ENCODE results near the gene C19orf53. TPM values are rescaled to one million over a fixed set of nuclear protein-coding genes. Genes with fewer than 3 reads are reported as not detected.

C19orf53 gene
- total RNA-seq, 4 donors from 2014 or later, result 114 to 129 (median 120) TPM

- intact Hi-C loops (cut with DNase I), result loop anchor here (5.0 kb wide), 1 partner anchor 38 kb away; no protein-coding TSS in a partner anchor
- no peaks in the 10 kb centered on the region for H3K9me3 ChIP-seq
- 86 to 87% methylated on average over 1 to 13 of the region's 22 CpGs for WGBS, 2 donors
- DNase-seq, result no peak
- H3K27ac ChIP-seq, result no peak overlapping the region
- H3K4me3 ChIP-seq, result no peak overlapping the region
- peaks cover 23 to 63% (median 40%) of the 10 kb centered on the region in 3 donors for H3K4me1 ChIP-seq
- no peaks in the 10 kb centered on the region for H3K27me3 ChIP-seq
- peaks cover 0 to 24% (median 0%) of the 10 kb centered on the region in 3 donors for H3K36me3 ChIP-seq
- TF ChIP-seq POLR2A (IDR thresholded peaks at IDR 0.05), result no peak
- TF ChIP-seq, protein P1, sequence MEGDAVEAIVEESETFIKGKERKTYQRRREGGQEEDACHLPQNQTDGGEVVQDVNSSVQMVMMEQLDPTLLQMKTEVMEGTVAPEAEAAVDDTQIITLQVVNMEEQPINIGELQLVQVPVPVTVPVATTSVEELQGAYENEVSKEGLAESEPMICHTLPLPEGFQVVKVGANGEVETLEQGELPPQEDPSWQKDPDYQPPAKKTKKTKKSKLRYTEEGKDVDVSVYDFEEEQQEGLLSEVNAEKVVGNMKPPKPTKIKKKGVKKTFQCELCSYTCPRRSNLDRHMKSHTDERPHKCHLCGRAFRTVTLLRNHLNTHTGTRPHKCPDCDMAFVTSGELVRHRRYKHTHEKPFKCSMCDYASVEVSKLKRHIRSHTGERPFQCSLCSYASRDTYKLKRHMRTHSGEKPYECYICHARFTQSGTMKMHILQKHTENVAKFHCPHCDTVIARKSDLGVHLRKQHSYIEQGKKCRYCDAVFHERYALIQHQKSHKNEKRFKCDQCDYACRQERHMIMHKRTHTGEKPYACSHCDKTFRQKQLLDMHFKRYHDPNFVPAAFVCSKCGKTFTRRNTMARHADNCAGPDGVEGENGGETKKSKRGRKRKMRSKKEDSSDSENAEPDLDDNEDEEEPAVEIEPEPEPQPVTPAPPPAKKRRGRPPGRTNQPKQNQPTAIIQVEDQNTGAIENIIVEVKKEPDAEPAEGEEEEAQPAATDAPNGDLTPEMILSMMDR (IDR thresholded peaks at IDR 0.05), result no peak
Measured at GRCh38 chr19:13799669-13800068, 25.4 kb downstream of the C19orf53 start.

- H3K27ac ChIP-seq, result peak overlapping the region; percentile 76 to 89 (median 84)
- intact Hi-C loops (cut with DNase I), result no loop called here
Measured at GRCh38 chr19:13803038-13803437, 28.8 kb downstream of the C19orf53 start.

GRCh38 chr19:13804830-13805683, 30.8 kb downstream of the C19orf53 start:
- TF ChIP-seq, protein P1 (IDR thresholded peaks at IDR 0.05), result peak in 3 of 6 experiments; percentile 8 to 19 (median 16)
- no peak for TF ChIP-seq POLR2A (IDR thresholded peaks at IDR 0.05)
- intact Hi-C loops (cut with DNase I), result no loop called here
- Histone ChIP-seq H3K9me3 (no peaks in the 10 kb centered on the region), H3K27me3 (no peaks in the 10 kb centered on the region), H3K36me3 (peaks cover 9 to 71% (median 15%) of the 10 kb centered on the region in 3 donors), H3K27ac (no peak overlapping the region), H3K4me1 (peaks cover 6 to 31% (median 15%) of the 10 kb centered on the region in 3 donors), H3K4me3 (no peak overlapping the region)
- WGBS, 2 donors, result 83 to 84% methylated on average over 29 of the region's 35 CpGs
- no peak for DNase-seq

More at GRCh38 chr19:13803038-13803437, 28.8 kb downstream of the C19orf53 start:
- WGBS, 2 donors, result 47 to 80% methylated on average over 1 to 4 of the region's 9 CpGs
- no peaks in the 10 kb centered on the region for H3K27me3 ChIP-seq
- no peaks in the 10 kb centered on the region for H3K9me3 ChIP-seq
- no peak for DNase-seq
- peaks cover 0 to 57% (median 6%) of the 10 kb centered on the region in 3 donors for H3K36me3 ChIP-seq
- peaks cover 6 to 42% (median 20%) of the 10 kb centered on the region in 3 donors for H3K4me1 ChIP-seq
- no peak overlapping the region for H3K4me3 ChIP-seq
- no peak for TF ChIP-seq POLR2A (IDR thresholded peaks at IDR 0.05)
- TF ChIP-seq, protein P1 (IDR thresholded peaks at IDR 0.05), result no peak

DNA sequence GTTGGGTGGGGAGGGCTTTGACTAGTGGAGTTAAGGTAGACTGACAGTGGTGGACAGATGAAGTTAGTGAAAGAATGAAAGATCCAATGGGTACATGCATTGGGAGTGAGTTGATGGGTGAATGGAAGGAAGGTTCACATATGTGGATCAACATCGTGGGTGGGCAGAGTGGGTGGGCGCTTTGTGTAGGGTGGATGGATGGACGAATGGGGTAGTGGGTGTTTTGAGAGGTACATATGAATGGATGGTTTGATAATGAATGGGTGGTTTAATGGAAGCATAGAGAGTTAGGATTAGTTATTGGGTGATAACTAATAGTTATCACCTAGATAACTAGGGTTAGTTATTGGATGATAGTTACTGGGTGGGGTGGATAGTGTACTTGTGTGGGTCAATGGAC, 32.5 kb downstream of the C19orf53 start:
- Histone ChIP-seq H3K36me3 (peaks cover 9 to 74% (median 21%) of the 10 kb centered on the region in 3 donors), H3K4me3 (no peak overlapping the region), H3K9me3 (no peaks in the 10 kb centered on the region), H3K27me3 (no peaks in the 10 kb centered on the region), H3K27ac (no peak overlapping the region), H3K4me1 (peaks cover 6 to 31% (median 15%) of the 10 kb centered on the region in 3 donors)
- 90 to 97% methylated on average over 3 of the region's 3 CpGs for WGBS, 2 donors
- intact Hi-C loops (cut with DNase I), result no loop called here
- DNase-seq, result no peak
- TF ChIP-seq, protein P1 (IDR thresholded peaks at IDR 0.05), result no peak
- TF ChIP-seq POLR2A (IDR thresholded peaks at IDR 0.05), result no peak

DNA sequence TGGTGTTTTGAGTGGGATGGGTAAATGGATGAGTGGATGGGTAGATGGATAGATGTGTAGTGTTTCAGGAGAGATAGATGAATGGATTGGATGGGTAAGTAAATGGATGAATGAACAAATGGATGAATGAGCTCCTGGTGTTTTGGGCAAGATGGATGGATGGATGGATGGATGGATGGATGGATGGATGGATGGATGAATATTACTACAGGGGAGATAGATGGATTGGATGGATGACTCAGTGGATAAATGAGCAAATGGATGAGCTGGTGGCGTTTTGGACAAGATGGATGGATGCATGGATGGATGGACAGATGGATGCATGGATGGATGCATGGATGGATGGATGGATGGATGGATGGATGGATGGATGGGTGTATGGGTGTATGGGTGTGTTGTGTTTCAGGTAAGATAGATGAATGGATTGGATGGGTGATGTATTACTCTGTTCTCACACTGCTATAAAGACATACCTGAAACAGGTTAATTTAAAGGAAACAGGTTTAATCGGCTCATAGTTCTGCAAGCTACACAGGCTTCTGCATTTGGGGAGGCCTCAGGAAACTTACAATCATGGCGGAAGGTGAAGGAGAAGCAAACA, 33.3 kb downstream of the C19orf53 start:
- no peak for TF ChIP-seq POLR2A (IDR thresholded peaks at IDR 0.05)
- TF ChIP-seq, protein P1 (IDR thresholded peaks at IDR 0.05), result no peak
- DNase-seq, result no peak
- Histone ChIP-seq H3K36me3 (peaks cover 9 to 80% (median 21%) of the 10 kb centered on the region in 3 donors), H3K27me3 (no peaks in the 10 kb centered on the region), H3K4me3 (no peak overlapping the region), H3K27ac (no peak overlapping the region), H3K9me3 (no peaks in the 10 kb centered on the region), H3K4me1 (peaks cover 6 to 26% (median 13%) of the 10 kb centered on the region in 3 donors)
- intact Hi-C loops (cut with DNase I), result no loop called here
- WGBS, 2 donors, result 89 to 98% methylated on average over 3 of the region's 3 CpGs

Data from esophagus squamous epithelium (tissue), 5 donors.